BE2C (cell line): ENCODE results near the gene PTPRN2.

Experiments
- DNase-seq: peaks from one replicate; pipeline ENCODE4 v3.0.0-alpha.2; 2020
- H3K27me3 ChIP-seq: fragments of 250-450 bp; sonication (Bioruptor Pico); 2 replicates; pipeline ENCODE4 v1.5.1; 2020; ENCODE audit warnings: mild to moderate bottlenecking
- H3K36me3 ChIP-seq: fragments of 250-450 bp; sonication (Bioruptor Pico); 2 replicates; pipeline ENCODE4 v1.5.1; 2020; ENCODE audit warnings: mild to moderate bottlenecking
- H3K4me1 ChIP-seq: fragments of 250-450 bp; sonication (Bioruptor Pico); 2 replicates; pipeline ENCODE4 v1.5.1; 2020
- H3K4me3 ChIP-seq: 2 replicates; pipeline ENCODE4 v1.5.1; 2011; ENCODE audit warnings: low read depth, low read length
- H3K9me3 ChIP-seq: fragments of 250-450 bp; sonication (Bioruptor Pico); 2 replicates; pipeline ENCODE4 v1.5.1; 2020
- TF ChIP-seq, protein P1 (sequence below): IDR thresholded peaks from 2 replicates; pipeline ENCODE4 v1.5.1; 2012; ENCODE audit warnings: mild to moderate bottlenecking, low read depth, low read length

The PTPRN2 gene

DNA sequence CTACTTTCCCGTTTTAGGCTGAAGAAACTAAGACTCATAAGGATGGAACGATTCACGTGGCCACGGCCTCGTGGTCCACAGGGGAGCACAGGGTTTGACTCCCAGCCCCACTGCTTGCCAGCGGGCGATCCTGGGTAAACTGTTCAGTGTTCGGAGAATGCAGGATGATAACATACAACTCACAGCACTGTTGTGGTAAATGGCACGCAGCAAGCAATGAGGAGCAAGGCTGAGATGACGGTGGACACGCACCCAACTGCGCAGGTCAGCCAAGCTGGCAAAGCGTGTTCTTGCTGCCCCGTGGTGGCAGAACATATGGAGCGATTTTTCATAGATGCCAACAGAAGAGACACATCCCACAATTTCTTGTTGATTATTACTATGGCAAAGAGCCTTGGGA lies 978.1 kb downstream of the PTPRN2 start:
- no peak for DNase-seq
- Histone ChIP-seq H3K27me3 (no peaks in the 10 kb centered on the region), H3K4me3 (no peak overlapping the region), H3K9me3 (no peaks in the 10 kb centered on the region), H3K36me3 (no peaks in the 10 kb centered on the region), H3K4me1 (no peaks in the 10 kb centered on the region)
- TF ChIP-seq, protein P1, sequence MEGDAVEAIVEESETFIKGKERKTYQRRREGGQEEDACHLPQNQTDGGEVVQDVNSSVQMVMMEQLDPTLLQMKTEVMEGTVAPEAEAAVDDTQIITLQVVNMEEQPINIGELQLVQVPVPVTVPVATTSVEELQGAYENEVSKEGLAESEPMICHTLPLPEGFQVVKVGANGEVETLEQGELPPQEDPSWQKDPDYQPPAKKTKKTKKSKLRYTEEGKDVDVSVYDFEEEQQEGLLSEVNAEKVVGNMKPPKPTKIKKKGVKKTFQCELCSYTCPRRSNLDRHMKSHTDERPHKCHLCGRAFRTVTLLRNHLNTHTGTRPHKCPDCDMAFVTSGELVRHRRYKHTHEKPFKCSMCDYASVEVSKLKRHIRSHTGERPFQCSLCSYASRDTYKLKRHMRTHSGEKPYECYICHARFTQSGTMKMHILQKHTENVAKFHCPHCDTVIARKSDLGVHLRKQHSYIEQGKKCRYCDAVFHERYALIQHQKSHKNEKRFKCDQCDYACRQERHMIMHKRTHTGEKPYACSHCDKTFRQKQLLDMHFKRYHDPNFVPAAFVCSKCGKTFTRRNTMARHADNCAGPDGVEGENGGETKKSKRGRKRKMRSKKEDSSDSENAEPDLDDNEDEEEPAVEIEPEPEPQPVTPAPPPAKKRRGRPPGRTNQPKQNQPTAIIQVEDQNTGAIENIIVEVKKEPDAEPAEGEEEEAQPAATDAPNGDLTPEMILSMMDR, result no peak

DNA sequence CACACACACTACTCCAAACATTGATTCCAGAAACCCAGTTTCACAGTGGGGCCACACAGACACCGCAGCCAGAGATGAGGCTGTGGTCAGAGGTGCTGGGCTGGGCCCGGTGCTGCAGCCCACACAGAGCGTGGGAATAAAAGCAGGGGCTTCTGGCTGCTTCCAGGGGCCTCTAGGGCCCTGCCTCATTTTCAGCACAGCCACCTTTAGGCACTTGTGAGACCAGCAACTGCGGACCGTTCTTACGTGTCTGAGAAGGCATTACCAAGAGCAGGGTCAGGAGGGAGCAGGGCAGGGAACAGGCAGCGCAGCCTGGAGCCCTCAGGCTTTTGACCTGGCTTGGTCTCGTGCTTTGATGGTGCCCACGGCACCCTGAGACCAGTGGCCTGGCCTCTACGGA lies 980.4 kb downstream of the PTPRN2 start:
- TF ChIP-seq, protein P1, result no peak
- H3K9me3 ChIP-seq, result no peaks in the 10 kb centered on the region
- DNase-seq, result no peak

DNA sequence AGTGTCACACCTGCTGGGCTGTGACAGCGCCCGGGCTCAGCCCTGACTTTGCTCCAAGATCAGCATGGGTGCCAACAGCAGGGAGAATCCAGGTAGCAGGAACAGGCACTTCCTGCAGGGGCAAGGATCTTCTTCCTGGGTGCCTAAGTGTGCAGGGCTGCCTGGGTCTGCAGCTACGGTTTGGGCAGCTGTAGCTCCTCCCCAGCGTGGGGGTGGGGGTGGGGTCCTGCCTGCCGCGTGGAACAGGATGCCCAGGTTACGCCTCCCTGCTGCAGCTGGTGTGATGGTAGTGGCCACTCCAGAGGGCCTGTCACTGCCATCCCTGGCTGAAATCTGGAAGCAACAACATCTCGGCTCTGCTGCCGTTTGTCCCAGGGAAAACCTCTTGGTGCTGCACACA lies 981.5 kb downstream of the PTPRN2 start:
- Histone ChIP-seq H3K9me3 (no peaks in the 10 kb centered on the region), H3K27me3 (no peaks in the 10 kb centered on the region)
- TF ChIP-seq, protein P1, result no peak

More for the DNA sequence above, 980.4 kb downstream of the PTPRN2 start:
- no peaks in the 10 kb centered on the region for H3K36me3 ChIP-seq
- H3K27me3 ChIP-seq, result no peaks in the 10 kb centered on the region
- H3K4me3 ChIP-seq, result no peak overlapping the region
- no peaks in the 10 kb centered on the region for H3K4me1 ChIP-seq

GRCh38 chr7:157605638-157606037 lies 982.0 kb downstream of the PTPRN2 start:
- no peaks in the 10 kb centered on the region for H3K4me1 ChIP-seq
- H3K9me3 ChIP-seq, result no peaks in the 10 kb centered on the region
- no peak overlapping the region for H3K4me3 ChIP-seq
- H3K27me3 ChIP-seq, result no peaks in the 10 kb centered on the region
- H3K36me3 ChIP-seq, result no peaks in the 10 kb centered on the region
- no peak for DNase-seq
- TF ChIP-seq, protein P1, result no peak

More for the DNA sequence above, 981.5 kb downstream of the PTPRN2 start:
- no peak overlapping the region for H3K4me3 ChIP-seq
- no peaks in the 10 kb centered on the region for H3K36me3 ChIP-seq
- DNase-seq, result no peak
- H3K4me1 ChIP-seq, result no peaks in the 10 kb centered on the region

DNA sequence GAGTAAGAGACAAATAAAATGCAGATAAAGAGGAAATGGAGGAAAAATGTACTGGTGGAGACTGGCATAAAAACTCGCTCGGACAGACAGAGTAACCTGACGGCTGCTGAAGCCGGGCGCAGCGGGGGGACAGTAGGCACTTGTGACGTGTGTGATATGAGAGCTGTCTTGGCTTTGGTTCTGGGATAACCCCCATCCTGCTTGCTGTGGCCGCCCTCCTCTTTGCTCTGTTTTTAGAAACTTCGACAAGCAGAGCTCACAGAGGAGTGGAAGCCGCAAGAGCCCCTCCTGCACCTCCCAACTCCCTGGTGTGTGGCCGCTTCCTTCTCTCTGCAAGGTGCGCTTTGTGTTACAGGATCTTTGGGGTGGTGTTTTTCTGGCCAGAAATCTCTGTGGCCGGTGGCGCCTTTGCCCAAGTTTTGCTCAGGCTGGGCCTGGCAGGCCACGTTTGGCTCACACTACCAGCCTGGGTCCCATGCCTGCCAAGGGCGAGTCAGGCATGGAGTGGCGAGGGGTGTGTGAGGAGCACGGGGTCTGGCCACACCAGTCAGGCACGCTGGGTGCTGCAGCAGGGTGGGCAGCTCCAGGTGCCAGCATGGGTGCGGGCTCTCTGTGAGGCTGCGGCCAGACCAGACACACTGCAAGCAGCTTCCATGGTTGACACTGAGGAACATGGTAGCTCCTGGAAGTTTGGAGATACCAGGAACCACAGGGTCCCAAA lies 982.8 kb downstream of the PTPRN2 start:
- Histone ChIP-seq H3K4me1 (no peaks in the 10 kb centered on the region), H3K4me3 (no peak overlapping the region), H3K27me3 (no peaks in the 10 kb centered on the region), H3K36me3 (no peaks in the 10 kb centered on the region), H3K9me3 (no peaks in the 10 kb centered on the region)
- TF ChIP-seq, protein P1, result no peak
- DNase-seq, result no peak

GRCh38 chr7:157603716-157604115 lies 983.9 kb downstream of the PTPRN2 start:
- Histone ChIP-seq H3K9me3 (no peaks in the 10 kb centered on the region), H3K4me1 (no peaks in the 10 kb centered on the region), H3K4me3 (no peak overlapping the region), H3K36me3 (no peaks in the 10 kb centered on the region), H3K27me3 (no peaks in the 10 kb centered on the region)
- TF ChIP-seq, protein P1, result no peak
- DNase-seq, result no peak
